Keratinocyte (primary cell): Measurements from ENCODE around the gene TMEM161B. TPM values are rescaled to one million over a fixed set of nuclear protein-coding genes. Genes with fewer than 3 reads are reported as not detected.
"Not testable (repeated sequence)": the region's sequence is repeated elsewhere in the genome, so short reads cannot be mapped to it uniquely, and the experiment has no call there.

Source experiments
- DNase-seq: peaks from one replicate; pipeline ENCODE4 v3.0.0-alpha.2; 2011; ENCODE audit warnings: low read depth, missing footprints, low spot score
- FAIRE-seq: peaks from 2 replicates; lab custom pipeline; 2011; peaks lifted over from hg19 to GRCh38; lab: Jason Lieb, UNC
- H2AFZ ChIP-seq: 2 replicates; pipeline ENCODE4 v1.6.0; 2012; ENCODE audit warnings: low read length, control low read depth, inconsistent platforms; ENCODE audit not compliant: control insufficient read depth
- H3K27ac ChIP-seq: 2 replicates; pipeline ENCODE4 v1.5.1; 2011; ENCODE audit warnings: low read length; ENCODE audit not compliant: control insufficient read depth, insufficient read depth
- H3K27me3 ChIP-seq: 3 replicates; pipeline ENCODE4 v1.6.0; 2011; ENCODE audit warnings: low read length; ENCODE audit not compliant: control insufficient read depth, insufficient read depth; ENCODE audit errors: extremely low read depth
- H3K36me3 ChIP-seq, 2 experiments: 2 replicates in 1 of 2; 3 replicates in 1 of 2; pipeline ENCODE4 v1.5.1; 2011; ENCODE audit warnings: low read length in 2 of 2, mild to moderate bottlenecking in 1 of 2; ENCODE audit not compliant: control insufficient read depth in 2 of 2, insufficient read depth in 2 of 2; ENCODE audit errors: extremely low read depth in 1 of 2
- H3K4me1 ChIP-seq: 3 replicates; pipeline ENCODE4 v1.5.1; 2011; ENCODE audit warnings: low read length; ENCODE audit not compliant: control insufficient read depth, insufficient read depth; ENCODE audit errors: extremely low read depth
- H3K4me2 ChIP-seq: 3 replicates; pipeline ENCODE4 v1.6.0; 2011; ENCODE audit warnings: low read depth, low read length; ENCODE audit not compliant: control insufficient read depth, insufficient read depth; ENCODE audit errors: extremely low read depth
- H3K4me3 ChIP-seq, 3 experiments: fragments of 200-600 bp in 1 of 3; sonication (generic) in 1 of 3; 2 replicates in 2 of 3; 3 replicates in 1 of 3; pipeline ENCODE4 v1.5.1; 2011 to 2016; ENCODE audit warnings: low read length in 3 of 3, mild to moderate bottlenecking in 3 of 3, control low read depth in 2 of 3, inconsistent platforms in 1 of 3, low read depth in 1 of 3, mixed read lengths in 1 of 3, mixed run types in 1 of 3, moderate library complexity in 1 of 3; ENCODE audit not compliant: control insufficient read depth in 2 of 3, insufficient read depth in 2 of 3; ENCODE audit errors: extremely low read depth in 1 of 3
- H3K79me2 ChIP-seq: 2 replicates; pipeline ENCODE4 v1.6.0; 2012; ENCODE audit warnings: low read length; ENCODE audit not compliant: control insufficient read depth, insufficient read depth
- H3K9ac ChIP-seq: 3 replicates; pipeline ENCODE4 v1.6.0; 2011; ENCODE audit warnings: low read length; ENCODE audit not compliant: control insufficient read depth, insufficient read depth; ENCODE audit errors: extremely low read depth
- H3K9me1 ChIP-seq: 3 replicates; pipeline ENCODE4 v1.6.0; 2011; ENCODE audit warnings: low read length; ENCODE audit not compliant: control insufficient read depth, insufficient read depth; ENCODE audit errors: extremely low read depth
- H3K9me3 ChIP-seq: 2 replicates; pipeline ENCODE4 v1.5.1; 2012; ENCODE audit warnings: low read depth, low read length; ENCODE audit not compliant: control insufficient read depth
- H4K20me1 ChIP-seq: 3 replicates; pipeline ENCODE4 v1.6.0; 2011; ENCODE audit warnings: low read length; ENCODE audit not compliant: control insufficient read depth, insufficient read depth; ENCODE audit errors: extremely low read depth
- EZH2 ChIP-seq: IDR thresholded peaks from one replicate; pipeline ENCODE4 v1.6.1; 2012; ENCODE audit warnings: inconsistent platforms, mild to moderate bottlenecking, low read length, moderate library complexity
- dilution Hi-C: fragments of 300-500 bp; cut with MboI; formaldehyde crosslinking; loops from one replicate; pipeline ENCODE4 v1.7.0; 2020; ENCODE audit warnings: low sequenced_read_pairs; ENCODE audit not compliant: extremely low pct_ligation_motif_present
- polyA plus RNA-seq, 5 experiments: library from polyadenylated mRNA; depleted of rRNA in 3 of 5; stranded (reverse) in 3 of 5; stranded (forward) in 1 of 5; unstranded in 1 of 5; fragments of >200 nt; gene quantifications; 1 replicate in 1 of 5; 2 replicates in 3 of 5; 3 replicates in 1 of 5; pipeline versions ENCODE4 v1.2.1 to v1.2.3, GENCODE V29; 2011 to 2012; ENCODE audit warnings: missing spikeins in 2 of 5, low read depth in 1 of 5, low replicate concordance in 1 of 5
- TF ChIP-seq, protein P1 (sequence below), 3 experiments: IDR thresholded peaks in 1 of 3; conservative IDR thresholded peaks in 1 of 3; optimal IDR thresholded peaks in 1 of 3; 2 replicates in 2 of 3; 3 replicates in 1 of 3; pipeline versions ENCODE3 to v1.5.1; 2011; ENCODE audit warnings: low read length in 3 of 3, mild to moderate bottlenecking in 3 of 3, moderate library complexity in 2 of 3, control low read depth in 1 of 3, inconsistent platforms in 1 of 3; ENCODE audit not compliant: insufficient read depth in 2 of 3; ENCODE audit errors: extremely low read depth in 1 of 3

Gene TMEM161B
- polyA plus RNA-seq, 1 donor (not counting 4 experiments of a cell fraction or from before 2014, with no cell fraction given), result 18.2 TPM

DNA sequence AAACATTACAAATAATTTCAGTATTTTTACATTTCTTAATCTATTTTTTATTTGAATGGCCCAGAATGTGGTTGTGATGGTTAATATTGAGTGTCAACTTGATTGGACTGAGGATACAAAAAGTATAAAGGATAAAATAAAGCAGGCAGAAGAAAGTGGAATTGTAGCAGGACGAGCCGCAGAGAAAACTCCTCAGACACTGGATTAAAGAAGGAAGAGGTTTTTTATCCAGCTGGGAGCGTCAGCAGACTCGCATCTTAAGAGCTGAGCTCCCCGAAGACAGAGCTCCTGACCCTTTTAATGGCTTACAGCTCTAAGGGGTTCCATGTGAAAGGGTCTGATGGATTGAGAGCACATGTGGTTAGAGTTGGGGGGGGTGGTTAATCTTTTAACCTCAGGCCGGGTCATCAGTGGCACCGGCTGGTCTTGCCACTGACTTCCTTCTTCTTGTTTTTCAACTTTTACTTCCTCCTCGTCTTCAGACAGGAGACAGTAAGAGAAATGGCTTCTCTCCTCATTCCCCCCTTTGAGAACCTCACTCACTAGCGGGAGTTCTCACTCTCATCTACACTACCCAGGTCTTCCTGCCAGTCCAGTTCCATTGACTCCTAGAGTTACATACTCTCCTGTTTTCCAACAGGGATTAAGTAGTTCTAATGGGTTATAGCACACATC, 80.0 kb downstream of the TMEM161B start:
- H4K20me1 ChIP-seq, result no peaks in the 10 kb centered on the region
- H3K9me1 ChIP-seq, result no peaks in the 10 kb centered on the region
- H3K36me3 ChIP-seq, result peaks cover 0 to 3% of the 10 kb centered on the region in 2 experiments
- H3K27ac ChIP-seq, result no peak overlapping the region
- H3K4me3 ChIP-seq, result no peak overlapping the region
- H3K79me2 ChIP-seq, result no peaks in the 10 kb centered on the region
- DNase-seq (no peak), FAIRE-seq (peak; percentile 46)
- no peak overlapping the region for H3K4me2 ChIP-seq
- TF ChIP-seq, protein P1, sequence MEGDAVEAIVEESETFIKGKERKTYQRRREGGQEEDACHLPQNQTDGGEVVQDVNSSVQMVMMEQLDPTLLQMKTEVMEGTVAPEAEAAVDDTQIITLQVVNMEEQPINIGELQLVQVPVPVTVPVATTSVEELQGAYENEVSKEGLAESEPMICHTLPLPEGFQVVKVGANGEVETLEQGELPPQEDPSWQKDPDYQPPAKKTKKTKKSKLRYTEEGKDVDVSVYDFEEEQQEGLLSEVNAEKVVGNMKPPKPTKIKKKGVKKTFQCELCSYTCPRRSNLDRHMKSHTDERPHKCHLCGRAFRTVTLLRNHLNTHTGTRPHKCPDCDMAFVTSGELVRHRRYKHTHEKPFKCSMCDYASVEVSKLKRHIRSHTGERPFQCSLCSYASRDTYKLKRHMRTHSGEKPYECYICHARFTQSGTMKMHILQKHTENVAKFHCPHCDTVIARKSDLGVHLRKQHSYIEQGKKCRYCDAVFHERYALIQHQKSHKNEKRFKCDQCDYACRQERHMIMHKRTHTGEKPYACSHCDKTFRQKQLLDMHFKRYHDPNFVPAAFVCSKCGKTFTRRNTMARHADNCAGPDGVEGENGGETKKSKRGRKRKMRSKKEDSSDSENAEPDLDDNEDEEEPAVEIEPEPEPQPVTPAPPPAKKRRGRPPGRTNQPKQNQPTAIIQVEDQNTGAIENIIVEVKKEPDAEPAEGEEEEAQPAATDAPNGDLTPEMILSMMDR (optimal IDR thresholded peaks at IDR 0.05 in 1 of 3, IDR thresholded peaks at IDR 0.05 in 1 of 3, conservative IDR thresholded peaks at IDR 0.05 in 1 of 3; ENCODE audit: extremely low read depth in 1 of 3, insufficient read depth in 2 of 3, low read length in 3 of 3), result no peak
- no peak for TF ChIP-seq EZH2
- dilution Hi-C loops, result no loop called here
- H3K4me1 ChIP-seq, result no peaks in the 10 kb centered on the region
- no peak overlapping the region for H2AFZ ChIP-seq
- peaks cover 3% of the 10 kb centered on the region for H3K9me3 ChIP-seq
- no peaks in the 10 kb centered on the region for H3K27me3 ChIP-seq
- no peak overlapping the region for H3K9ac ChIP-seq

DNA sequence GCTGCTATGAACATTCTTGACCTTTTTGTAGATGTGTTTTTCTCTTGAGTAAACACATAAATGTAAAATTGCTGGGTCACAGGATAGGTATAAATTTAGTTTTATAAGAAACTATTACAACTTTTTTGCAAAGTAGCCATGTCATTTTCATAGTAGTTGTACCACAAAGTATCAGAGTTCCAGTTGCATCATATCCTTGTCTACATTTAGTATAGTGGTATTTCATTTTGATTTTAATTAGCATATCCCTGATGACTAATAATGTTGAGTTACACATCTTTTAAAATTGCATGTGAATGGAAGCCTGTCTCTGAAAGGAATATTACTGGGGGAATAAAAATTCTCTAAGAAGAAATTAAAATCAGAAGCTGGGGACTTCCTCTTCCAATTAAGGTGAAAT, 85.4 kb downstream of the TMEM161B start:
- H2AFZ ChIP-seq, result no peak overlapping the region
- TF ChIP-seq, protein P1 (optimal IDR thresholded peaks at IDR 0.05 in 1 of 3, IDR thresholded peaks at IDR 0.05 in 1 of 3, conservative IDR thresholded peaks at IDR 0.05 in 1 of 3; ENCODE audit: extremely low read depth in 1 of 3, insufficient read depth in 2 of 3, low read length in 3 of 3), result no peak
- no peak for TF ChIP-seq EZH2
- dilution Hi-C loops, result no loop called here

DNA sequence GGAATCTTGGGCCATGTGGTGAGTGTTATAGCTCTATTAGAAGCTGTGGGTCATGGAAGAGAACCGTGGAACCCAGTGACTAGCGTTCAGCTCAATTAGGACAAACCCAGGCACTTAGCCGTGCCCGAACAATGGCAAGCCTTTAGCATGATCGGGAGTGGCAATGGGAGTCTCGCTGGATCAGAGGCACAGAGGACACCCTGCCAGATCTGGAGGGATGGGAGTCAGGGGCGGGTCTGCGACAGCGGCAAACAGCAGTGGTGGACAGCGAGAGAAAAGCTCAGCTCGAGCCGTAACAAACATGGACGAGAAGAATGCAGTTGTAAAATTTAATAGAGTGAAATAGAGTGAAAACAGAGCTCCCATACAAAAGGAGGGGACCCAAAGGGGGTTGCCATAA, 91.2 kb downstream of the TMEM161B start:
- H3K4me1 ChIP-seq, H3K9ac ChIP-seq, H3K79me2 ChIP-seq, H3K27me3 ChIP-seq, H3K9me3 ChIP-seq, H3K4me2 ChIP-seq, H3K9me1 ChIP-seq, dilution Hi-C loops, H4K20me1 ChIP-seq, H2AFZ ChIP-seq, FAIRE-seq, H3K4me3 ChIP-seq, H3K27ac ChIP-seq, DNase-seq, H3K36me3 ChIP-seq: not testable (repeated sequence)

More for the DNA sequence above, 85.4 kb downstream of the TMEM161B start:
- Histone ChIP-seq H3K79me2 (no peaks in the 10 kb centered on the region), H3K4me1 (no peaks in the 10 kb centered on the region), H3K4me2 (no peak overlapping the region), H4K20me1 (no peaks in the 10 kb centered on the region), H3K9me3 (no peaks in the 10 kb centered on the region), H3K27me3 (no peaks in the 10 kb centered on the region), H3K9me1 (no peaks in the 10 kb centered on the region), H3K36me3 (no peaks in the 10 kb centered on the region), H3K4me3 (no peak overlapping the region), H3K9ac (no peak overlapping the region), H3K27ac (no peak overlapping the region)
- FAIRE-seq (no peak), DNase-seq (no peak)
